MG63 (cell line): ENCODE data around the gene OR4F15. TPM values are rescaled to one million over a fixed set of nuclear protein-coding genes. Genes with fewer than 3 reads are reported as not detected.

ENCODE experiments used
- DNase-seq: peaks from one replicate; pipeline ENCODE4 v3.0.0-alpha.2; 2020
- H3K27me3 ChIP-seq: fragments of 250-450 bp; sonication (Bioruptor Pico); 2 replicates; pipeline ENCODE4 v1.5.1; 2020; ENCODE audit warnings: mild to moderate bottlenecking, moderate library complexity
- H3K36me3 ChIP-seq: fragments of 250-450 bp; sonication (Bioruptor Pico); 2 replicates; pipeline ENCODE4 v1.5.1; 2020; ENCODE audit warnings: mild to moderate bottlenecking, moderate library complexity
- H3K4me3 ChIP-seq: fragments of 250-450 bp; sonication (Bioruptor Pico); 2 replicates; pipeline ENCODE4 v1.5.1; 2020; ENCODE audit warnings: mild to moderate bottlenecking, moderate library complexity
- H3K9me3 ChIP-seq: fragments of 250-450 bp; sonication (Bioruptor Pico); 2 replicates; pipeline ENCODE4 v1.5.1; 2020; ENCODE audit warnings: mild to moderate bottlenecking, moderate library complexity
- total RNA-seq: library from RNA; depleted of rRNA; stranded (reverse); fragments of >200 nt; shearing (Covaris generic); gene quantifications from 2 replicates; pipeline ENCODE4 v1.2.3, GENCODE V29; 2014; ENCODE audit warnings: low replicate concordance

The OR4F15 gene
- total RNA-seq, 1 experiment from 2014 or later, result not detected

- Histone ChIP-seq H3K4me3 (no peak overlapping the region), H3K27me3 (no peaks in the 10 kb centered on the region), H3K9me3 (no peaks in the 10 kb centered on the region), H3K36me3 (no peaks in the 10 kb centered on the region)
- DNase-seq, result no peak
Observed at GRCh38 chr15:101795455-101795854, 16.5 kb upstream of the OR4F15 start.

- H3K36me3 ChIP-seq, result no peaks in the 10 kb centered on the region
- H3K27me3 ChIP-seq, result no peaks in the 10 kb centered on the region
- DNase-seq, result no peak
- H3K4me3 ChIP-seq, result no peak overlapping the region
- no peaks in the 10 kb centered on the region for H3K9me3 ChIP-seq
Observed at GRCh38 chr15:101799665-101800064, 12.3 kb upstream of the OR4F15 start.

- H3K27me3 ChIP-seq, result no peaks in the 10 kb centered on the region
- H3K4me3 ChIP-seq, result no peak overlapping the region
- no peak for DNase-seq
- H3K9me3 ChIP-seq, result no peaks in the 10 kb centered on the region; the same call in 1 of the 2 replicates
- H3K36me3 ChIP-seq, result no peaks in the 10 kb centered on the region
Observed at GRCh38 chr15:101801048-101801447, 11.0 kb upstream of the OR4F15 start.

GRCh38 chr15:101803209-101803608, 8.8 kb upstream of the OR4F15 start, which contains the start of gene OR4F6:
Gene OR4F6 (plus strand): TSS chr15:101803509. CDS start chr15:101805720, 2,211 bp downstream.
- Histone ChIP-seq H3K9me3 (no peaks in the 10 kb centered on the region; the same call in 1 of the 2 replicates), H3K36me3 (no peaks in the 10 kb centered on the region)
- DNase-seq, result no peak

GRCh38 chr15:101803676-101804075, 8.3 kb upstream of the OR4F15 start:
- Histone ChIP-seq H3K36me3 (no peaks in the 10 kb centered on the region), H3K9me3 (no peaks in the 10 kb centered on the region; the same call in 1 of the 2 replicates), H3K4me3 (no peak overlapping the region), H3K27me3 (no peaks in the 10 kb centered on the region)
- no peak for DNase-seq

More at GRCh38 chr15:101803209-101803608, 8.8 kb upstream of the OR4F15 start, which contains the start of gene OR4F6:
- Histone ChIP-seq H3K27me3 (no peaks in the 10 kb centered on the region), H3K4me3 (no peak within 1 kb of the TSS)

GRCh38 chr15:101804375-101804774, 7.6 kb upstream of the OR4F15 start:
- no peak overlapping the region for H3K4me3 ChIP-seq
- DNase-seq, result no peak
- H3K9me3 ChIP-seq, result no peaks in the 10 kb centered on the region; the same call in 1 of the 2 replicates
- no peaks in the 10 kb centered on the region for H3K27me3 ChIP-seq
- H3K36me3 ChIP-seq, result no peaks in the 10 kb centered on the region

GRCh38 chr15:101804941-101805340, 7.1 kb upstream of the OR4F15 start:
- DNase-seq, result no peak
- Histone ChIP-seq H3K27me3 (no peaks in the 10 kb centered on the region), H3K9me3 (no peaks in the 10 kb centered on the region; the same call in 1 of the 2 replicates), H3K4me3 (no peak overlapping the region), H3K36me3 (no peaks in the 10 kb centered on the region)

GRCh38 chr15:101805605-101806345, 6.2 kb upstream of the OR4F15 start:
- Histone ChIP-seq H3K27me3 (no peaks in the 10 kb centered on the region), H3K4me3 (no peak overlapping the region), H3K9me3 (no peaks in the 10 kb centered on the region; the same call in 1 of the 2 replicates), H3K36me3 (no peaks in the 10 kb centered on the region)
- DNase-seq, result no peak

- H3K4me3 ChIP-seq, result no peak overlapping the region
- no peaks in the 10 kb centered on the region for H3K27me3 ChIP-seq
- no peak for DNase-seq
Observed at GRCh38 chr15:101807345-101807945, 4.6 kb upstream of the OR4F15 start.

GRCh38 chr15:101808201-101808600, 3.8 kb upstream of the OR4F15 start:
- peak; percentile 58 for DNase-seq
- H3K36me3 ChIP-seq, result no peaks in the 10 kb centered on the region
- no peak overlapping the region for H3K4me3 ChIP-seq
- H3K27me3 ChIP-seq, result no peaks in the 10 kb centered on the region
- H3K9me3 ChIP-seq, result no peaks in the 10 kb centered on the region; the same call in 1 of the 2 replicates

More at GRCh38 chr15:101807345-101807945, 4.6 kb upstream of the OR4F15 start:
- Histone ChIP-seq H3K36me3 (no peaks in the 10 kb centered on the region), H3K9me3 (no peaks in the 10 kb centered on the region; the same call in 1 of the 2 replicates)

- H3K36me3 ChIP-seq, result no peaks in the 10 kb centered on the region
- no peak overlapping the region for H3K4me3 ChIP-seq
- DNase-seq, result no peak
- H3K27me3 ChIP-seq, result no peaks in the 10 kb centered on the region
- no peaks in the 10 kb centered on the region; the same call in 1 of the 2 replicates for H3K9me3 ChIP-seq
Observed at GRCh38 chr15:101810456-101810855, 1.5 kb upstream of the OR4F15 start.

GRCh38 chr15:101810876-101811275, 1.1 kb upstream of the OR4F15 start:
- Histone ChIP-seq H3K4me3 (no peak overlapping the region), H3K27me3 (no peaks in the 10 kb centered on the region), H3K9me3 (no peaks in the 10 kb centered on the region; the same call in 1 of the 2 replicates)

GRCh38 chr15:101813803-101814534, 2.0 kb downstream of the OR4F15 start:
- no peaks in the 10 kb centered on the region for H3K9me3 ChIP-seq
- DNase-seq, result peak; percentile 43

More at GRCh38 chr15:101810876-101811275, 1.1 kb upstream of the OR4F15 start:
- DNase-seq, result no peak
- H3K36me3 ChIP-seq, result no peaks in the 10 kb centered on the region

GRCh38 chr15:101820781-101821180, 8.8 kb downstream of the OR4F15 start:
- Histone ChIP-seq H3K27me3 (no peaks in the 10 kb centered on the region), H3K9me3 (peaks cover 7% of the 10 kb centered on the region)
- DNase-seq, result no peak

More at GRCh38 chr15:101813803-101814534, 2.0 kb downstream of the OR4F15 start:
- H3K4me3 ChIP-seq, result no peak overlapping the region
- H3K36me3 ChIP-seq, result no peaks in the 10 kb centered on the region
- H3K27me3 ChIP-seq, result no peaks in the 10 kb centered on the region

GRCh38 chr15:101827257-101827656, 15.3 kb downstream of the OR4F15 start:
- Histone ChIP-seq H3K27me3 (no peaks in the 10 kb centered on the region), H3K4me3 (no peak overlapping the region), H3K9me3 (peaks cover 7% of the 10 kb centered on the region), H3K36me3 (no peaks in the 10 kb centered on the region)
- peak; percentile 32 for DNase-seq

More at GRCh38 chr15:101820781-101821180, 8.8 kb downstream of the OR4F15 start:
- H3K36me3 ChIP-seq, result no peaks in the 10 kb centered on the region
- no peak overlapping the region for H3K4me3 ChIP-seq

GRCh38 chr15:101828774-101829173, 16.8 kb downstream of the OR4F15 start:
- Histone ChIP-seq H3K9me3 (peaks cover 4% of the 10 kb centered on the region), H3K36me3 (no peaks in the 10 kb centered on the region), H3K27me3 (no peaks in the 10 kb centered on the region), H3K4me3 (no peak overlapping the region)
- DNase-seq, result no peak

GRCh38 chr15:101841656-101842055, 29.7 kb downstream of the OR4F15 start:
- Histone ChIP-seq H3K36me3 (no peaks in the 10 kb centered on the region), H3K9me3 (no peaks in the 10 kb centered on the region), H3K4me3 (no peak overlapping the region), H3K27me3 (no peaks in the 10 kb centered on the region)
- DNase-seq, result no peak
